GM04504 (cell line): Measurements from ENCODE around the gene FAF1.
"Not testable (repeated sequence)": the region's sequence is repeated elsewhere in the genome, so short reads cannot be mapped to it uniquely, and the experiment has no call there.

Source experiments
- DNase-seq: peaks from one replicate; pipeline ENCODE4 v3.0.0-alpha.2; 2012; ENCODE audit warnings: low read depth

The FAF1 gene

GRCh38 chr1:50959303-50959912 lies 659 bp downstream of the FAF1 start:
- DNase-seq, result no peak

- DNase-seq, result no peak
Observed at GRCh38 chr1:50955116-50955515, 5.0 kb downstream of the FAF1 start.

GRCh38 chr1:50952566-50952965 lies 7.5 kb downstream of the FAF1 start:
- not testable (repeated sequence) for DNase-seq

GRCh38 chr1:50950396-50950795 lies 9.7 kb downstream of the FAF1 start:
- DNase-seq, result no peak

GRCh38 chr1:50949286-50949982 lies 10.6 kb downstream of the FAF1 start:
- DNase-seq, result no peak

- DNase-seq, result no peak
Observed at GRCh38 chr1:50942334-50942733, 17.7 kb downstream of the FAF1 start.

GRCh38 chr1:50940291-50940690 lies 19.8 kb downstream of the FAF1 start:
- no peak for DNase-seq

- DNase-seq, result no peak
Observed at GRCh38 chr1:50936321-50936720, 23.7 kb downstream of the FAF1 start.

- DNase-seq, result not testable (repeated sequence)
Observed at GRCh38 chr1:50935276-50935675, 24.8 kb downstream of the FAF1 start.

- DNase-seq, result no peak
Observed at GRCh38 chr1:50934838-50935237, 25.2 kb downstream of the FAF1 start.

GRCh38 chr1:50933770-50934169 lies 26.3 kb downstream of the FAF1 start:
- not testable (repeated sequence) for DNase-seq

- DNase-seq, result not testable (repeated sequence)
Observed at GRCh38 chr1:50932043-50932442, 28.0 kb downstream of the FAF1 start.

- no peak for DNase-seq
Observed at GRCh38 chr1:50930965-50931737, 28.9 kb downstream of the FAF1 start.

GRCh38 chr1:50930193-50930592 lies 29.9 kb downstream of the FAF1 start:
- no peak for DNase-seq

GRCh38 chr1:50929376-50929958 lies 30.6 kb downstream of the FAF1 start:
- DNase-seq, result no peak

GRCh38 chr1:50923564-50923963 lies 36.5 kb downstream of the FAF1 start:
- no peak for DNase-seq

- no peak for DNase-seq
Observed at GRCh38 chr1:50921029-50921428, 39.0 kb downstream of the FAF1 start.

- DNase-seq, result no peak
Observed at GRCh38 chr1:50920409-50920808, 39.7 kb downstream of the FAF1 start.

GRCh38 chr1:50917138-50918137 lies 42.6 kb downstream of the FAF1 start:
- no peak for DNase-seq

- no peak for DNase-seq
Observed at GRCh38 chr1:50915621-50916020, 44.4 kb downstream of the FAF1 start.

- DNase-seq, result no peak
Observed at GRCh38 chr1:50913954-50914353, 46.1 kb downstream of the FAF1 start.
